Right lobe of liver (tissue), 6 donors: ENCODE measurements around the gene PGAM5. TPM values are rescaled to one million over a fixed set of nuclear protein-coding genes. Genes with fewer than 3 reads are reported as not detected.

Source experiments
- ATAC-seq, 4 donors: fragments of 200-7000 bp; cut with Tn5 transposase; one replicate each; pipeline ENCODE4 v1.9.1; 2020; ENCODE audit warnings: mild to moderate bottlenecking in 4 of 4, moderate library complexity in 4 of 4
- DNase-seq, 3 donors: peaks; one replicate each; pipeline ENCODE4 v3.0.0-alpha.2; 2020
- H3K27ac ChIP-seq, 3 donors: fragments of 200-600 bp; one replicate each; pipeline ENCODE4 v1.8.0; 2022
- H3K27me3 ChIP-seq, 2 donors: fragments of 200-600 bp; one replicate each; pipeline ENCODE4 v1.8.0; 2022
- H3K36me3 ChIP-seq, 4 donors: fragments of 200-600 bp; sonication (generic) in 1 of 4; one replicate each; pipeline versions ENCODE4 v1.5.1 to v1.8.0; 2017 to 2022; ENCODE audit warnings: control low read depth in 1 of 4
- H3K4me1 ChIP-seq, 4 donors: fragments of 200-600 bp; sonication (generic) in 1 of 4; one replicate each; pipeline versions ENCODE4 v1.5.1 to v1.8.0; 2017 to 2022; ENCODE audit warnings: control low read depth in 1 of 4
- H3K4me3 ChIP-seq, 3 donors: fragments of 200-600 bp; one replicate each; pipeline ENCODE4 v1.8.0; 2022
- H3K9me3 ChIP-seq, 4 donors: fragments of 200-600 bp; sonication (generic) in 1 of 4; one replicate each; pipeline versions ENCODE4 v1.5.1 to v1.8.0; 2017 to 2022; ENCODE audit warnings: control low read depth in 1 of 4
- CTCF ChIP-seq, 4 donors: fragments of 200-600 bp in 3 of 4; fragments of 450-650 bp in 1 of 4; IDR thresholded peaks; one replicate each; pipeline versions ENCODE4 v1.5.1 to v1.8.0; 2016 to 2022; ENCODE audit warnings: antibody characterized with exemption in 4 of 4, mild to moderate bottlenecking in 2 of 4
- POLR2A ChIP-seq: fragments of 450-650 bp; IDR thresholded peaks from one replicate; pipeline ENCODE4 v1.6.1; 2017; ENCODE audit warnings: antibody characterized with exemption, mild to moderate bottlenecking
- WGBS: methylation state at CpG from one replicate; pipeline ENCODE4 v1.1.6; 2018; ENCODE audit warnings: low coverage, low lambda C conversion rate; ENCODE audit not compliant: insufficient coverage; ENCODE audit errors: missing lambda C conversion rate; 5-methylcytosine and 5-hydroxymethylcytosine counted together
- intact Hi-C, 2 donors: fragments of 100-400 bp; cut with DNase I; formaldehyde crosslinking; loops; one replicate each; pipeline versions ENCODE4 v1.11.2 to v1.14.1; 2022
- total RNA-seq, 6 experiments: library from RNA; depleted of rRNA in 2 of 6; stranded (reverse); fragments of >200 nt in 2 of 6; fragmentation: NEBNext Ultra II Directional in 3 of 6; extraction: Animal tissue kit (Norgen Biotek cat#: 25700) in 3 of 6; gene quantifications; one replicate each; pipeline versions ENCODE4 v1.1.0 to v1.2.4, GENCODE V29; 2016 to 2023
- donor health status: DM: no; HTN: yes; CAD: no.
- donor health status: DM: no; HTN: no; CAD: no.
- donor health status: DM: no; HTN: no; CAD: no.
- donor health status: DM: no; HTN: yes; CAD: no.
- donor health status: DM: no; HTN: yes; CAD: no.

Gene PGAM5
- total RNA-seq, 6 experiments from 2014 or later: 22.7 to 50.7 (median 27.6) TPM

- Histone ChIP-seq H3K27ac (no peak overlapping the region), H3K4me3 (no peak overlapping the region), H3K9me3 (no peaks in the 10 kb centered on the region), H3K36me3 (peaks cover 0 to 57% (median 9%) of the 10 kb centered on the region in 4 donors), H3K27me3 (no peaks in the 10 kb centered on the region), H3K4me1 (peaks cover 0 to 4% (median 0%) of the 10 kb centered on the region in 4 donors)
- TF ChIP-seq POLR2A (no peak), CTCF (IDR thresholded peaks at IDR 0.05) (no peak)
- ATAC-seq: no peak
- 90% methylated on average over 7 of the region's 12 CpGs for WGBS
- intact Hi-C loops: no loop called here
- DNase-seq: no peak
Observed at GRCh38 chr12:132719954-132720324, 9.3 kb downstream of the PGAM5 start.

- intact Hi-C loops: no loop called here
- ATAC-seq (no peak), DNase-seq (no peak)
- Histone ChIP-seq H3K4me3 (no peak overlapping the region), H3K4me1 (no peaks in the 10 kb centered on the region), H3K36me3 (peaks cover 0 to 62% (median 9%) of the 10 kb centered on the region in 4 donors), H3K27me3 (no peaks in the 10 kb centered on the region), H3K9me3 (no peaks in the 10 kb centered on the region), H3K27ac (no peak overlapping the region)
- 94% methylated on average over 11 of the region's 25 CpGs for WGBS
- TF ChIP-seq CTCF (IDR thresholded peaks at IDR 0.05) (no peak), POLR2A (no peak)
Observed at GRCh38 chr12:132720606-132721345, 10.1 kb downstream of the PGAM5 start.

GRCh38 chr12:132723015-132723763, 12.5 kb downstream of the PGAM5 start:
- Histone ChIP-seq H3K27ac (no peak overlapping the region), H3K4me1 (no peaks in the 10 kb centered on the region), H3K27me3 (no peaks in the 10 kb centered on the region), H3K9me3 (no peaks in the 10 kb centered on the region), H3K4me3 (no peak overlapping the region), H3K36me3 (peaks cover 0 to 68% (median 16%) of the 10 kb centered on the region in 4 donors)
- TF ChIP-seq CTCF (IDR thresholded peaks at IDR 0.05): no peak
- TF ChIP-seq POLR2A: no peak
- DNase-seq: no peak
- 90% methylated on average over 13 of the region's 30 CpGs for WGBS
- intact Hi-C loops: no loop called here
- ATAC-seq: no peak

GRCh38 chr12:132723764-132724140, 13.1 kb downstream of the PGAM5 start:
- peaks cover 0 to 69% (median 16%) of the 10 kb centered on the region in 4 donors for H3K36me3 ChIP-seq
- H3K27ac ChIP-seq: no peak overlapping the region
- DNase-seq (no peak), ATAC-seq (no peak)
- intact Hi-C loops: no loop called here
- 80% methylated on average over 2 of the region's 2 CpGs for WGBS
- no peak overlapping the region for H3K4me3 ChIP-seq
- no peaks in the 10 kb centered on the region for H3K4me1 ChIP-seq
- H3K27me3 ChIP-seq: no peaks in the 10 kb centered on the region
- no peaks in the 10 kb centered on the region for H3K9me3 ChIP-seq
- TF ChIP-seq CTCF (IDR thresholded peaks at IDR 0.05): no peak
- no peak for TF ChIP-seq POLR2A
